ENCODE measurements around the gene LYPD8.
"Not testable (repeated sequence)": the region's sequence is repeated elsewhere in the genome, so short reads cannot be mapped to it uniquely, and the experiment has no call there.

Gene LYPD8

GRCh38 chr1:248755517-248755916 is at the start of gene LYPD8:
Gene LYPD8 (minus strand): TSS chr1:248755759. CDS start chr1:248751081, 4,678 bp downstream.
- DNase-seq (ENCODE audit: low spot score): no peak

- DNase-seq (ENCODE audit: low spot score): no peak
Observed at GRCh38 chr1:248804771-248805681, 49.5 kb upstream of the LYPD8 start.

GRCh38 chr1:248803501-248803900 is 47.9 kb upstream of the LYPD8 start:
- not testable (repeated sequence) for DNase-seq (ENCODE audit: low spot score)

- no peak for DNase-seq (ENCODE audit: low spot score)
Observed at GRCh38 chr1:248802454-248802853, 46.9 kb upstream of the LYPD8 start.

- no peak for DNase-seq (ENCODE audit: low spot score)
Observed at GRCh38 chr1:248800459-248800858, 44.9 kb upstream of the LYPD8 start.

- no peak for DNase-seq (ENCODE audit: low spot score)
Observed at GRCh38 chr1:248798791-248799190, 43.2 kb upstream of the LYPD8 start.

- DNase-seq (ENCODE audit: low spot score): not testable (repeated sequence)
Observed at GRCh38 chr1:248794663-248795062, 39.1 kb upstream of the LYPD8 start.

- DNase-seq (ENCODE audit: low spot score): no peak
Observed at GRCh38 chr1:248793592-248793991, 38.0 kb upstream of the LYPD8 start.

GRCh38 chr1:248792342-248792741 is 36.8 kb upstream of the LYPD8 start:
- DNase-seq (ENCODE audit: low spot score): no peak

- DNase-seq (ENCODE audit: low spot score): no peak
Observed at GRCh38 chr1:248791010-248791409, 35.5 kb upstream of the LYPD8 start.

- no peak for DNase-seq (ENCODE audit: low spot score)
Observed at GRCh38 chr1:248790456-248790855, 34.9 kb upstream of the LYPD8 start.

- not testable (repeated sequence) for DNase-seq (ENCODE audit: low spot score)
Observed at GRCh38 chr1:248789337-248789736, 33.8 kb upstream of the LYPD8 start.

- no peak for DNase-seq (ENCODE audit: low spot score)
Observed at GRCh38 chr1:248788327-248788726, 32.8 kb upstream of the LYPD8 start.

- no peak for DNase-seq (ENCODE audit: low spot score)
Observed at GRCh38 chr1:248787430-248787829, 31.9 kb upstream of the LYPD8 start.

GRCh38 chr1:248786156-248786555 is 30.6 kb upstream of the LYPD8 start:
- no peak for DNase-seq (ENCODE audit: low spot score)

- no peak for DNase-seq (ENCODE audit: low spot score)
Observed at GRCh38 chr1:248783367-248783766, 27.8 kb upstream of the LYPD8 start.

GRCh38 chr1:248782416-248783141 is 27.0 kb upstream of the LYPD8 start:
- no peak for DNase-seq (ENCODE audit: low spot score)

- no peak for DNase-seq (ENCODE audit: low spot score)
Observed at GRCh38 chr1:248779350-248779749, 23.8 kb upstream of the LYPD8 start.

GRCh38 chr1:248778906-248779305 is 23.3 kb upstream of the LYPD8 start:
- DNase-seq (ENCODE audit: low spot score): no peak

- DNase-seq (ENCODE audit: low spot score): no peak
Observed at GRCh38 chr1:248776991-248777390, 21.4 kb upstream of the LYPD8 start.

GRCh38 chr1:248775441-248775840 is 19.9 kb upstream of the LYPD8 start:
- no peak for DNase-seq (ENCODE audit: low spot score)

- DNase-seq (ENCODE audit: low spot score): no peak
Observed at GRCh38 chr1:248759644-248760043, 4.1 kb upstream of the LYPD8 start.

- DNase-seq (ENCODE audit: low spot score): no peak
Observed at GRCh38 chr1:248758352-248758751, 2.8 kb upstream of the LYPD8 start.

Data from AG08396 (cell line).